Sigmoid colon (tissue), 4 donors: ENCODE results near the gene IGF2R.

Experiments used
- EP300 ChIP-seq, 4 donors: sonication (generic); formaldehyde crosslinking; IDR thresholded peaks; one replicate each; pipeline ENCODE4 v1.6.1; 2017; ENCODE audit warnings: antibody characterized with exemption in 4 of 4
- POLR2AphosphoS5 ChIP-seq, 4 donors: sonication (generic); formaldehyde crosslinking; IDR thresholded peaks; one replicate each; pipeline ENCODE4 v1.6.1; 2017; ENCODE audit warnings: antibody characterized with exemption in 4 of 4
- TF ChIP-seq, protein P1 (sequence below), 4 experiments: fragments of 450-650 bp in 3 of 4; fragments of 200-600 bp in 1 of 4; IDR thresholded peaks; one replicate each; pipeline ENCODE4 v1.5.1; 2016 to 2019; ENCODE audit warnings: antibody characterized with exemption in 4 of 4, mild to moderate bottlenecking in 3 of 4, moderate library complexity in 2 of 4

DNA sequence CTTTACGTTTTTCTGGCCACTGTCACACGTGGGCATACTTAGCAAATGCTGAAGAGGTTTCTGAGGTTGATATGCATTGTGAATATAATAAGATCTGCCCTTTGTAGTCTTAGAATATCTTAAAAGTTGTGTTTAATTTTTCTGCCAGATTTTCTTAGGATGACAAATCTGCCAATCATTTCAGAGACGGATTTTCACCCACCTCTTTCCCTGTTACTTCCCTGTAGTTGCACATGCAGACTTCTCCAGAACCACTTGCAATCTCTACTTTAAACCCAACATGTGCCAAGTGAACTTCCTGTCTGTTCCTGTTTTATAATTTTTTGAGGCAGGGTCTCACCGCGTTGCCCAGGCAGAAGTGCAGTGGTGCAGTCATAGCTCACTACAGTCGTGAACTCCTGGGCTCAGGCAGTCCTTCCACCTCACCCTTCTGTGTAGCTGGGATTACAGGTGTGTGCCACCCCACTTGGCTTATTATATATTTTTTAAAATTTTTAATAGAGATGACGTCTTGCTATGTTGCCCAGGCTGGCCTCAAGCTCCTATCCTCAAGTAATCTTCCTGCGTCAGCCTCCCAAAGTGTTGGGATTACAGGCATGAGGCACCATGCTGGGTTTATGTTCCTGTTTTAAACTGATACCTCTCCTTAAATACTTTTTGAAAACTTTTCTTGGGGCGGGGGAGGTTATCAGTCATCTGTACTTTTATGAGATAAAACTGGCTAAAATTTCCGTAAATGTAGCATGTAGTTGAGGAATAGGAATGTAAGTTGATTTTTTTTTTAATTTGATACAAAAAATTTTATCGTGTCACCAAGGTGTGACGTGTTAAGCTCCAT lies 2.7 kb downstream of the IGF2R start:
- TF ChIP-seq, protein P1, sequence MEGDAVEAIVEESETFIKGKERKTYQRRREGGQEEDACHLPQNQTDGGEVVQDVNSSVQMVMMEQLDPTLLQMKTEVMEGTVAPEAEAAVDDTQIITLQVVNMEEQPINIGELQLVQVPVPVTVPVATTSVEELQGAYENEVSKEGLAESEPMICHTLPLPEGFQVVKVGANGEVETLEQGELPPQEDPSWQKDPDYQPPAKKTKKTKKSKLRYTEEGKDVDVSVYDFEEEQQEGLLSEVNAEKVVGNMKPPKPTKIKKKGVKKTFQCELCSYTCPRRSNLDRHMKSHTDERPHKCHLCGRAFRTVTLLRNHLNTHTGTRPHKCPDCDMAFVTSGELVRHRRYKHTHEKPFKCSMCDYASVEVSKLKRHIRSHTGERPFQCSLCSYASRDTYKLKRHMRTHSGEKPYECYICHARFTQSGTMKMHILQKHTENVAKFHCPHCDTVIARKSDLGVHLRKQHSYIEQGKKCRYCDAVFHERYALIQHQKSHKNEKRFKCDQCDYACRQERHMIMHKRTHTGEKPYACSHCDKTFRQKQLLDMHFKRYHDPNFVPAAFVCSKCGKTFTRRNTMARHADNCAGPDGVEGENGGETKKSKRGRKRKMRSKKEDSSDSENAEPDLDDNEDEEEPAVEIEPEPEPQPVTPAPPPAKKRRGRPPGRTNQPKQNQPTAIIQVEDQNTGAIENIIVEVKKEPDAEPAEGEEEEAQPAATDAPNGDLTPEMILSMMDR (IDR thresholded peaks at IDR 0.05): no peak
- no peak for TF ChIP-seq POLR2AphosphoS5 (IDR thresholded peaks at IDR 0.05)
- no peak for TF ChIP-seq EP300 (IDR thresholded peaks at IDR 0.05)
